DMS53 treated with DMSO at 0.1 percent for 48 hours (cell line): ENCODE data around the gene HS6ST1.

Source experiments
- DNase-seq: peaks from one replicate; lab custom pipeline; 2025; ENCODE audit not compliant: unreplicated experiment; lab: John Stamatoyannopoulos, UW

HS6ST1 gene

DNA sequence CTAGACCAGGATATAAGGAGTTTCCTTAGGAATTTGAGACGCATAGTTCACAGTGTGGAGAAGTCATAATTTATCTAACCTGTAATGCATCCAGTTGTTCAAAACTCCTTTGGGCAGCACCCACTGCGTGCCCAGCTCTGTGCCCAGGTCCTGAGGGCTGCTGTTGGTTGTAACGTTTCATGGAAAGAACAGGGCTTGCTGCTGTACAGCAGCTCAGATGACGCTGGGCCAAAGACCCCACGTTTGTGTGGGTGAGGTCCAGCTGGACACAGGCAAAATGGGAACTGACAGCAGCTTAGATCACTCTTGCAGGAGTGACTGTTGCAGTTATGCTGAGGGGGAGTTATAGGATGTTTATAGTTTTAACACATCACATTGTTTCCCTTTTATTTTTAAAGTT lies 30.0 kb upstream of the HS6ST1 start:
- DNase-seq, result no peak

DNA sequence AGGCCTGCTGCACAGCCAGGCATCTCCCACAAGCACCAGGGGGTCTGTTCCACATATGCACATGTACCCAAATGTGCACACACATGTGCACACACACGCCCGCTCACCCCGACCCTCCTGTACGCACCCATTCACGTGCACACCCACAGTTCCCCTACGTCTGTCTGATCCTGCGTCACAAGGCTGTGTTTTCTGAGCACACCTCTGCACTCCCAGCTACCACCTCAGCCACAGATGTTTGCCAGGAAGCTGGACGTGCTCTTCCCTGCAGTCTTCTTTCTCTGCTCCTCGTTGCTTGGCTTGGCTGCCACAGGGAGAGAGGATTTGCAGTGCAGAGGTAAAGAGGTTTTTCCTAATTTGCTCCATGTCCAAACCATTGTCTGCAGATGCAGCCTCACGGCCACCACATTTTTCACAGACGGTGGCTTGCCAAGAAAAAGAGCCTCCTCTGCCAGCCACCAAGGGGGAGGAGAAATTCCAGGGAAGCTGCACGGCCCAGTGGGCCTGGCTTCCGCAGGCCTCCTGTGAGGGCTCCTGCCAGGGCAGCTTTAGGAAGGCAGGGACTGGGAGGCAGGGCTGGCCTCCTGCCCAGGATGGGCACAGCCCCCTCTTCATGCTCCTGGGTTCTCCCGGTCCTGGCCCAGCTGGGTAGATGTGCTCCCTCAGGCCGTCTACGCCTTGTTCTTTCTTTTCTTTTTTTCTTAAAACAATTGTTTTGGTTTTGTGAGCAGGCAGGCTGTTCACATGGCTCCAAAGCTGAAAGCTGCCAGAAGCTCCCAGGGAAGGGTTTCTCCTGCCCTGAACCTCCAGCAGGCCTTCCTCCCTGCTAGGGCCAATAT lies 29.3 kb upstream of the HS6ST1 start:
- DNase-seq, result no peak

GRCh38 chr2:128347171-128347558 lies 28.5 kb upstream of the HS6ST1 start:
- no peak for DNase-seq

DNA sequence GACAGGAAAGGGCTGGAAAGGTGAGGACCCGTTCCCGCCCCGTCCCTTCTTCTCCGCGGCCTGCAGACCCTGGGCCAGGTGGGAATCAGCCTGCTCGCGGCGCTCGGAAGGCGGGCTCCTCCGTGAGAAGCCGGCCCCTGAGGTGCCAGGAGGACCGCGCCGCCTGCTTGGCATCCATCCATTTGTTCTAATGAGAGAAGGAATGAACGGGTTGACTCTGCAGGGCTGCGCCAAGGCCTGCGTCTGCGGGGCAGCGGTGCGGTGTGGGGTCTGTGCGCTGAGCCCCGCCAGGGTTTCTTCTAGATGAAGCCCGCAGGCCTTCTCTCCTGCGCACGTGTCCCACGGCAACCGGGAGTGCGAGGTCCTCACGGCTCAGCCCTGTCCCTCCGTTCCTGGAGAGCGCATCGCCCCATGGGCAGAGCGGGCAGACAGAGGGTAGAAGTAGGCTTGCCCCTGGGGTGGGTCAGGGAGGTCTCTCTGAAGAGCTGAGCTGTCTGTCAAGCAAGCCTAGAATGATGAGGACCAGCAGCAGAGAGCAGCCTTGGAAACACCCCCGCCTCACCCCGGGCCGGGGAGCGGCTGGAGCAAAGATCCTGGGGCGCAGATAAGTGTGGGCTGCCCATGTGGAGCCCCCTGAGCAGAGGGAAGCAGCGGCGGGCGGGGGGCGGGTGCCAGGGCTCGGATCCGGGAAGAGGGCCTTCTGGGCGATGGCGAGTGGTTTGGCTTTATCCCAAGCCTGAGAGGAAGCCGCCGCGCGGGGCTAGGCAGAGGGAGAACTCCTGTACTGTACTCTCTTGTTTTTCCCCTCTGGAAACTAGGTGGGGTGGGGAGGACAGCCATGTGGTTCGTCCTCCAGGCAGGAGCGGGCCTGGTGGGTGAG lies 27.9 kb upstream of the HS6ST1 start:
- DNase-seq, result no peak

DNA sequence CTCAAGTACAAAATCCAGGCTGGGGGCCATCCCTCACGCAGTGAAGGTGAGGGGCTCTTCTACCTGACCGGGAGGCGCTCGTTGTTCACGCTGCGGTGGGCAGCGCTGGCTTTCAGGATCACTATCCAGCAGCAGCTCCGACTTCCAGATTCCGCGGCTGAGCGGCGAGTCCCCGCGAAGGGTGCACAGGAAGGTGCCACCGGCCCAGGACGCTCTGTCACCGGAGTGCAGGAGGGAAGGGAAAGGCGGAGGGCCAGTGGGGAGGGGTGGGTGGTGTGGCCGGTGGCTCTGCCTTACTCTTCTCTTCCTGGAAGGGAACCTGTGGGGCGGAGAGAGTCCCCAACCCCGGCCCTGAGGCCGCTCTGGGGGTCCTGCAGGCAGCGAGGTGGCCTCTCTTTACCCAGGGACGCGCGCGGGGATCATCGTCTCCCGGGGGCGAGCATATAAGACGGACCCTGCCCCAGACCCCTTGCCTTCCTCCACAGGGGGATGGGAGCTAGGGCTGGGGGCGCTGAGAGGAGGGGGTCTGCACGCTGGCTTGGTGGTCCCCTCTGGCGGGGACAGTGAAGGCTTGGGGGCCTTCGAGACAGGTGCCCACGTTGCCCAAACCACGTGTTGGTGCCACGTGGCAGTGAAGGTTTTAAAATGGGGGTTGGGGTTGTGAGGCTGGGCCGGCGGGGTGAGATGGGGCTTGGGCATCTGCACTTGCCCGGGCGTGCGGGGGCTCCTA lies 26.9 kb upstream of the HS6ST1 start:
- DNase-seq, result no peak

GRCh38 chr2:128344101-128344500 lies 25.4 kb upstream of the HS6ST1 start:
- no peak for DNase-seq

- no peak for DNase-seq
These were observed 24.8 kb upstream of the HS6ST1 start for GRCh38 chr2:128343459-128343858.

DNA sequence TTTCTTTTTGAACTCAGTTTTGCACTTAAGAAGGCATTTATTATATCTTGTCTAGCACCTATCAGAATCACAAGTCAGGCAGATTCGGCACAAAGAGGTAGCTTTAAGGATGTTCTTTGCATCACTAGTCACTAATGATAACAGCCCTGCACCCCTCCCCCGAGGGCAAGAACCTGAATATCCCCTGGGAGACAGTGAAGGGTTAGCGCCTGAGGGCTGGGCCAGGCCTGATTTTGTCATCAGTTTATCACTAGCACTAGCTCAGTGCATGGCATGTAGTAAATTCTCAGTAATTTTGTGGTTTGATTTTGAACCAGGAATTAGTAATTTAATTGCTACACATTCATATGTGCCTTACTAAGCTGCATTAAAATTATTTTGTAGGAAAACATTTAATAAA lies 23.9 kb upstream of the HS6ST1 start:
- DNase-seq, result no peak

- no peak for DNase-seq
These were observed 23.0 kb upstream of the HS6ST1 start for GRCh38 chr2:128341621-128342020.

GRCh38 chr2:128332091-128332634 lies 13.5 kb upstream of the HS6ST1 start:
- DNase-seq, result no peak

DNA sequence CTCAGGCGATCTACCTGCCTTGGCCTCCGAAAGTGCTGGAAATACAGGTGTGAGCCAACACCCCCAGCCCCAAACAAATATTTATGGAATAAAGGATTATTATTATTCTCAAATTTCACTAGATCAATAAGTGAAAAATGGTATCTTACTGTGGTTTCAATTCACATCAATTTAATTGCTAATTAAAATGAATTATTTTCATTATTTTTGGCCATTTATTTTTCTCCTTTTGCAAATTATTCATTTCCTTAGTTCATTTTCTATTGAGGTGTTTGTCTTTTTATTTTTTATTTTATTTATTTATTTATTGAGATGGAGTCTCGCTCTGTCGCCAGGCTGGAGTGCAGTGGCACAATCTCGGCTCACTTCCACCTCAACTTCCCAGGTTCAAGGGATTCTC lies 11.9 kb upstream of the HS6ST1 start:
- no peak for DNase-seq

GRCh38 chr2:128329607-128330006 lies 10.9 kb upstream of the HS6ST1 start:
- DNase-seq, result no peak

DNA sequence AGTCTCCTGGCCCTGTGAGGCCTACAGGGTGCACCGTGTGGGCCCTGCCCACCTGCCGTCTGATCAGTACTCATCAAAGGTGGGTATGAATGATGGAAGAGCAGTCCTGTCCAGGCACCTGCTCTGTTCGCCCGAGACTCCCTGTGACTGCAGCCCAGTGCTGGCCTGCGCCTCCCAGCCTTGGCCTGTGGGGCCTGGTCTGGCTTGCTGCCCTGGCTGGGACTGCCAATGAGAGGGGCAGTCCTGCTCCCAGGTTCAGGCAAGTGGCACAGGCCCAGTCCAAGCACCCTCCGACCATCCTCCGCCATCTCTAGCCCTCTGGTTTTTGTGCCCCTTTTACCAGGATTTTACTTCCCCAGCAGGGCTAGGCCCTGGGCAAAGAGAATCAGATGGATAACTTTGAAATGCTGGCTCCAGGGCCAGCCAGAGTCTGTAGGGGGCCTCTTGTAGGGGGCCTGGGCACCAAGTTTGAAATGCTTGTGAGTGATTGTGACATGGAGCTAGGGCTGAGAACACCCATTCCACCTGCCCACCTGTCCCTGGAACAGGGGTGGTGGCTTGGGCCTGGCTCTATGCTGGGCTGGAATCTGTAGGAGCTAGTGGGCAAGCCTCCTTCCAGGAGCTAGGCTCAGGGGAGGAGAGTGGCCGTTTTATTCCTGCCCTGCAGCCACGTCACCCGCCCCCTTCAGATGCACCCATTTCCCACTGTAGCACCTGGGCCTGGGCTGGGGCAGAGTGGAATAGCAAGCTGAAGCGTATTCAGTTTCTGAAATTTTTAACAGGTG lies 8.7 kb upstream of the HS6ST1 start:
- DNase-seq, result no peak

DNA sequence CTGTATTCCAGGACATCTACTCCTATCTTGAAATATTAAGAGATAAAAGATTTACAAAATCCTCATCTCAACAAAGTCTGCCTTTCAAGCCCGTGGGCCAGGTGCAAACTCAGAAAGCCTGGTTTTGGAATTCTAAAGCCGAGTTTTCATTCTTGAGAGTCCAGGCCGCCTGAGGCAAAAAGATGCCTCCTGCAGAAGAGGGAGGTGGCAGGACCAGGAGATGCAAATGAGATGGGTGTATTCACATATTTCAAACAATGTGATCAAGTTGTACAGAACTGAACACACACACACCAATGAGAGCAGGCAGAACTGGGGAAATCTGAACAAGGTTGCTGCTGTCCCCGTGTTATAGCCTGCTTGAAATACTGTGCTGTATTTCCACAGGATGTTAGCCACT lies 7.7 kb upstream of the HS6ST1 start:
- no peak for DNase-seq

- DNase-seq, result no peak
These were observed 7.0 kb upstream of the HS6ST1 start for GRCh38 chr2:128325611-128326181.

GRCh38 chr2:128324897-128325410 lies 6.3 kb upstream of the HS6ST1 start:
- no peak for DNase-seq

DNA sequence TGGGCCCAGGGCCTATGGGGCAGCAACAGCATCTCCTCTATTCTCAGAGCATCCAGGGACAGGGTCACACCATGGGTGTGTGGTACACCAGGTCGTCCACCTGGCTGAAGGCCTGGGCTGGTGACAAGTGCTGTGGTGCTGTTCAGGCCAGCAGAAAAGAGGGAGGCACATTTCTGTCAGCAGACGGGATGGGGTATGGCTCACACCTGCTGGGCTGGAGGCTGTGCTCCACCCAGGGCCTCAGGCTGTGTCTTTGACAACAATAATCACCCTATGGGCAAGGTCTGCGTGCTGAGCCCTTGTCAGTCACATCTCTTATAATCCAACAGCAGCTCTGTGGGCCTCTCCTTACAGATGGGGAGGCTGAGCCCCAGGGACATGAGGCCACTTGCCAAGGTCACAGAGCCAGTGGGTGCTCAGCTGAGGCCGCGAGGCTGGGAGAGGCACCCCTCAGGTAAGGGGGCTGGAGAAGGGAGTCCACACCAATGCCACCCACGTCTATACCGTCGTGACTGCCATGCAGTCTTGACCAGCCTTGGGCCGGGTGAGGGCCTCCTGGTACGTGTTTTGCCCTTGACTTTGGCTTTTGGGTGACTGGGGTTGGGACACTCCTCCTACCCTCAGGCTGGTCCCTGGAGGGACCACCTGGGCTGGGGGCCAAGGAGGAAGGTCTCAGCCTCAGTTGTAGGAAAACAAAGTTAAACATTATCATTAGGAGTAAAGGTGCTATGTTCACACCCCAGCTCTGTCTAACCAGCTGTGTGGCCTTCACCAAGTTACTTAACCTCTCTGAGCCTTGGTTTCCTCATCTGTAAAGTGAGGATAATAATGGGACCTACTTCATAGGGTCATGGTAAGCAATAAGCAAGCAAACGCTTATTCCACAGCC lies 5.6 kb upstream of the HS6ST1 start:
- DNase-seq, result no peak

DNA sequence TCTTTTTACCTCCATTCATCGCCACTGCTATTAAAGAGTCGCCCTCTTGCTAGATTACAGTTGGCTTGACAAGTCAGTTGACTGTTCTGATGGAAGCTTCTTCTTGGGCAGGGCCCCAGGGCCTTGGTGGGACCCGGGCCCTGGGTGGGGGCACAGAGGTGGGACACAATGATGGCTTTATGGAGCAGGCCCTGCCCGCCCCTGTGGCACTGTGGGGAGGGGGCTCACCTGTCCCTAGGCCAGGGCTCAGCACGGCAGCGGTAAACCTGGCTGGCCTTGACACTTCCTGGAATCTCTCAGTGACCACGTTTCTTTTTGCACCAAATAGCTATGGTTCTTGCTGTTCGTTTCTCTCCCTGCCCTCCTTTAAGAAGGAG lies 4.9 kb upstream of the HS6ST1 start:
- DNase-seq, result no peak
